GM20431 (cell line): ENCODE measurements around the gene PTK7.
"Not testable (repeated sequence)": the region's sequence is repeated elsewhere in the genome, so short reads cannot be mapped to it uniquely, and the experiment has no call there.

Experiments used
- in situ Hi-C: fragments of 300-500 bp; cut with MseI, MboI; formaldehyde crosslinking; loops from one replicate; pipeline ENCODE4 v1.15.0; 2020; ENCODE audit warnings: low sequenced_read_pairs; ENCODE audit not compliant: unreplicated experiment

Gene PTK7

DNA sequence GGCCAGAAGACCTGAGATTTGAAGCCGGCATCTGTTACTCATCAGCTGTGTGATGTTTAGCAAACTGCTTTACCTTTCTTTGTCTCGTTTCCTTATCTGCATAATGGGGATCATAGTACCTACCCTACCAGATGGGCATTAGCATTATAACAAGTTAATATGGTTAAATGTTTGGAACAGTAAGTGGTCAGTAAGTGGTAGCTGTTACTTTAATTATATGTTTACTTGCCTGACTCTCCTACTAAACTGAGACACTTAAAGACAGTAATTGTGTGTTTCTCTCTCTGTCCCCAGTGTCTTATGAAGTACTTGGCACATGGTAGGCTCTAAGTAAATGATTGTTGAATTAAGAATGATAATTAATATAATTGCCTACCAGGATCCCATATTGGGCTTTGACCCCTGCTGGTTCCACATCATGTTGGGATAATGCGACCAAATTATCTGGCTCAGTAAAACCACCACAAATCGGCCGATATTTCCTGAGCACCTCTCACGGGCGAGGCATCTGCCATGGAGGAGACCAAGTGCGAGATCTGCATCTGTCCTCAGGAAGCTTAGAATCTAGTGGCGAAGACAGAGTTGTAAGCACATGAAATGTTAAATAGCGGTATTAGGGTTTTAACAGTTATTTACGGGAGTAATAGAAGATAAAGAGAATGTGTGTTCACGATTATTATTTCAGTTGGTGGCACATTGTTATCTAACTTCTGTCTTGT lies 31.4 kb downstream of the PTK7 start:
- in situ Hi-C loops = no loop called here

- in situ Hi-C loops = no loop called here
Measured at GRCh38 chr6:43113431-43114260, 37.5 kb downstream of the PTK7 start.

DNA sequence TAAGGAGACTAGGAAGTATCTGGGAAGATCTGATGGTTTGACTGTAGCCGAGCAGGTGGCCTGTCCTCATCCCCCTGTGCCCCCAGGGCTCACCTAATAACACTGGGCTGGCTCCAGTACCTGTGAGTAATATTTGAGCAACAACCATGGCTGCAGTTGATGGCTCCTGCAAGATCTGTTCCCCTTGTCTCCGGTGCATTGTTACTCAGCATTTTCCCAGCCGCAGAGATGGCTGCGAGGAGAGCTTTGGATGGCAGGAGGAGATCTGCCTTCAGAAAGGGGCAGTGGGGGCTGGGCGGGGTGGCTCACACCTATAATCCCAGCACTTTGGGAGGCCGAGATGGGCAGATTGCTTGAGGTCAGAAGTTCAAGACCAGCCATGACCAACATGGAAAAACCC lies 39.3 kb downstream of the PTK7 start:
- in situ Hi-C loops = no loop called here

GRCh38 chr6:43117466-43117865 lies 41.4 kb downstream of the PTK7 start:
- in situ Hi-C loops = not testable (repeated sequence)

GRCh38 chr6:43119482-43119881 lies 43.4 kb downstream of the PTK7 start:
- in situ Hi-C loops = no loop called here

DNA sequence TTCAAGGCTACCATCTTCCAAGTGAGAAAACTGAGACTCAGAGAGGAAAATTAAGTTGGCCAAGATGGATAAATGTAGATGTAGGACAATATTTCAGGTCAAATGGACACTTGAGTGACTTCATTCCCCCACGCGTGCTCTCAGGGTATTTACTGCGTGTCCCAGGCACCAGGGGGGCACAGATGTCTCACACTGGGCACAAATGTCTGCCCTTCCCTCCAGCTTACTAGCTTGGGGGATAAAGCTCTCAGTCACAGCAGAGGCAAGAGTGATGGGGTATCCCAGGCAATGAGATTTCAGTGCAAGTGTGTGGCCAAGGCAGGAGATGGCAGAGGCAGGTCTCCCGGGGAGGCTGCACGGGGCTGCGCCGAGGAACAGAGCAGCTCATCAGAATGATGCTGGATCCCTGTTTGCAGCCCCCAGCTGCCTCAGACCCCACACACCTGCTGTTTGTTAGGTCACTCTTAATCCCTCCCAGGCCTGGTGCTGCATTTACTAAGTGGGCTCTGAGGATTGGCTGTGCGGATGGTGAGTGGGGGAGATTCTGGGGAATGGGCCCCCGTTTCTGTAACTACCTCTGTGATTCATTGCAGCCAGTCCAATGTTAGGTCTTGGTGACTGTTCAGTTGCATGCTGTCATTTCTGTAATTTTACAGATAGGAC lies 44.1 kb downstream of the PTK7 start:
- in situ Hi-C loops = no loop called here

DNA sequence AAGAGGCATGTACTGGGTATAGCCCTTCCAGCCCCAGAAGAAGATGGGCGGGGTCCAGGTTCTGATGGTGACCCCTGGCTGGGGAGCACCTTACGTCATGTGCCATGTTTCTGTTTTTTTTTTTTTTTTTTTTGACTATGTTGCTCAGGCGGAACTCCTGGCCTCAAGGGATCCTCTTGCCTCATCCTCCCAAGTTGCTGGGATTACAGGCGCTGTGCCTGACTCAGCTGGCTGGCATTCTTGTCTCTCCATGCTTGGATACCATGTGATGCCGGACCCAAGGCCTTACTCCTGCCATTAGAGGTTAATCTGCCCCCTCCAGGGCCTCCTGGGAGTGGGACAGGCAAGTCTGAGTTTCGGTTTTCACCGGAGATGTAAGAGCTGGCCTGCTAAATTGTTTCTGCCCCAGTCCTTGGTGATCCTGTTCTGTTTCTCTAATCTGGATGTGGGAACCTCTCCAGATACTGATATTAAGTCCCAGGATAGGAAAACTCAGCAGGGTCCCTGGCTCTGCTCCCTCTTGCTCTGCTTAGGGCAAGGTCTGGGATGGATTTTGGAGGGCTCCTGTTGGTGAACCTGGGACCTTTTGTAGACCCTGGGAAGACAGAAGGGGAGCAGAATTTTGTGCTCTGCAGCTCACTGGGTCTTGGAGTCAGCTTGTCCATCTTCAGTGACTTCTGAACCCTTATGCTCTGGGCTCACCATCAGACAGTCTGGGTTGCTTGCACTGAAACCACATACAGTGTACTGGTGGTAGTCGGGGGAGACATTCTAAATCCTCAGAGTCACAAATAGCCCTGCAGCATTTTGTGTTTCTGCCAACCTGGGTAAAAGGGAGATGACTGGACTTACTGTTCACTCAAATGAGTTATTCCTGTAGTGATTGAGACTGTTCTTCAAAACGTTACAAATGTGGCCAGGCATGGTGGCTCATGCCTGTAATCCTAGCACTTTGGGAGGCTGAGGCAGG lies 45.1 kb downstream of the PTK7 start:
- in situ Hi-C loops = no loop called here

DNA sequence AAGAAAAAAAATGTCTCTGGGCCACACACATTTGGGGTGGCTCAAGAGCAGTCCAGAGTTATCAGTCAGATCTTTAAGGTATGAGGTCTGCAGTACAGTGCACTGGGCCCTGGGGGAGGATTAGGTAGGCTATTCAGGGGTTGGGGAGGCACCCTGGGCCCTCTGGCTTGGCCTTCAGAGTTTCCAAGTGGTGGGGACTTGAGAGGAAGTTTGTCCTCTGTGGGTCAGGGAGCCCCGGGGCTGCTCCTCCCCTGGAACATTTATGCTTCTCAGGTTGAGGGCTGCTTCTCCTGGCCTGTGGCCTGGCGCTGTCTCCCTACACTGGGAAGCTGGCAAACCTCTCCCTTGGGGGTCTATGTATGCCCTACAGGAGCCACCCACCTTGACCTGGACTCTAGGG lies 46.0 kb downstream of the PTK7 start:
- in situ Hi-C loops = no loop called here

- in situ Hi-C loops = no loop called here
Measured at GRCh38 chr6:43123461-43124314, 47.6 kb downstream of the PTK7 start.

GRCh38 chr6:43124481-43124880 lies 48.4 kb downstream of the PTK7 start:
- in situ Hi-C loops = no loop called here

DNA sequence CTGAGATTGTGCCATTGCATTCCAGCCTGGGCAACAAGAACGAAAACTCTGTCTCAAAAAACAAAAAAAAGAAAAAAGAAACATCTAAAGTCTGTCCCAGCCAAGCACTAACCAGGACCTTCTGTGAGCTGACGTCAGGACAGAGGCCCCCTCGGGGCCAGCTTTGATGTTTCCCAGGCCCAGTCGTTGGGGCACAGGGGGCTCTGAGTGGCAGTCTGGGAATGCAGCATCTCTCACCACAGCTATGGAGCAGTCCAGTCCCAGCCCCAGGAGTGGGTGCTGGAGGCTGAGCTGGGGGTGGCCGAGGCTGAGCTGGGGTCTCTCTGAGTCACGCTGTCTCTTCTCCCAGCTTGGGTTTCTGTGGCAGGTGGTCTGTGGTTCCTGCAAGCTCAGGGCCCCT lies 49.0 kb downstream of the PTK7 start:
- in situ Hi-C loops = loop anchor here (25.0 kb wide), 1 partner anchor 213 kb away; the partner anchor contains the start of gene PTCRA

GRCh38 chr6:43125555-43125954 lies 49.4 kb downstream of the PTK7 start:
- in situ Hi-C loops = loop anchor here (25.0 kb wide), 1 partner anchor 213 kb away; the partner anchor contains the start of gene PTCRA

GRCh38 chr6:43127180-43127579 lies 51.1 kb downstream of the PTK7 start:
- in situ Hi-C loops = loop anchor here (25.0 kb wide), 1 partner anchor 215 kb away; the partner anchor contains the start of gene PTCRA

DNA sequence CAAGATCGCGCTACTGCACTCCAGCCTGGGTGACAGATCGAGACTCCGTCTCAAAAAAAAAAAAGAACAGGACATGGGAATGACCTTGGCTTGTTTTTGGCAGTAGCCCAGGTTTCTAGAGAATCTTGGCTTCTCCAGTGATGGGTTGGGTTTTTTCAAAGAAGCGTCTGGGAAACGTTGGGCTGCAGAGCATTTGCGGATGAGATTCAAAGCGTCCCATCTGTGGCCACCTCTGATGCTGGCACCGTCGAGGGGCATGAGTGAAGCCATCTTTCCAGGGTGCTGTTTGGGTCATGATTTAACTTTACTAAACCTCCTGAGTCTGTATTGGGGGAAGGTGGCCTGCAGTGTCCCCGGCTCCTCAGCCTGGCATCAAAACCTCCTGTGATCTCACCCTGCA lies 51.8 kb downstream of the PTK7 start:
- in situ Hi-C loops = loop anchor here (25.0 kb wide), 1 partner anchor 216 kb away; the partner anchor contains the start of gene PTCRA

DNA sequence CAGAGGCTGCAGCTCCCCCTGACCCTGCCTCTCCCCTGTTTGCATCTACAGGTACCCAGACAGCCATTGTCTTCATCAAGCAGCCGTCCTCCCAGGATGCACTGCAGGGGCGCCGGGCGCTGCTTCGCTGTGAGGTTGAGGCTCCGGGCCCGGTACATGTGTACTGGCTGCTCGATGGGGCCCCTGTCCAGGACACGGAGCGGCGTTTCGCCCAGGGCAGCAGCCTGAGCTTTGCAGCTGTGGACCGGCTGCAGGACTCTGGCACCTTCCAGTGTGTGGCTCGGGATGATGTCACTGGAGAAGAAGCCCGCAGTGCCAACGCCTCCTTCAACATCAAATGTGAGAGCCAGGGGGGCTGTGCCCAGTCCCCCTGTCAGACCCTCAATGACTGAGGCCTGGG lies 52.8 kb downstream of the PTK7 start:
- in situ Hi-C loops = loop anchor here (25.0 kb wide), 1 partner anchor 217 kb away; the partner anchor contains the start of gene PTCRA

DNA sequence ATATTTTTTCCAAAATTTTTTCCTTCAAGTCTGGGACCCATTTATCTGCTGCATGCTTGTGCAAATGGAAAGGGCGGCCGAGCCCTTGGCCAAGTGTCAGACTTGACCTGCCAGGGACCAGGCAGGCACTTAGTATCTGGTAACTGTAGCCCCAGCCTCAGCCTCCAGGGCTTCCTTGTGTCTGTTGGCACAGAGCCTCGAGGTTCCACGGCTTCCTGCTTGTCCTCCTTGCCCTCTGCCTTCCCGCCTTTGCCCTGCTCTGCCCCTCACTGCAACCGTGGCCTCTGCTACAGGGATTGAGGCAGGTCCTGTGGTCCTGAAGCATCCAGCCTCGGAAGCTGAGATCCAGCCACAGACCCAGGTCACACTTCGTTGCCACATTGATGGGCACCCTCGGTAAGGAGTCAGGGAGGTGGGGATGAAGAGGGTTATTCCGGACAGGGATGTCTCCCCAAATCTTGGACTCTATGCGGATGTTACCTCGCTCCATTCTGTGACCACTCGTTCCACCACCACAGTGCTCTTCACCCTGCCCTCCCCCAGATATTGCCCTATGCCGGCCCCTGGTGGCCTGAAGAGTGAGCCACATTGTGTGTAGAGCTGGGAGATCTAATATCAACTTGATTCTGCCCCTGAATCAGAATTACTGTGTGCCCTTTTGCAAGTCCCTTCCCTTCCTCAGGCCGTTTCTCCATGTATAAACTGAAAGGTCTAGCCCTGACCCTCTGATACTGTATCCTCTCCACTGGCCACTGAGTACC lies 53.5 kb downstream of the PTK7 start:
- in situ Hi-C loops = loop anchor here (25.0 kb wide), 1 partner anchor 217 kb away; the partner anchor contains the start of gene PTCRA

GRCh38 chr6:43130429-43130828 lies 54.3 kb downstream of the PTK7 start:
- in situ Hi-C loops = loop anchor here (25.0 kb wide), 1 partner anchor 218 kb away; the partner anchor contains the start of gene PTCRA

DNA sequence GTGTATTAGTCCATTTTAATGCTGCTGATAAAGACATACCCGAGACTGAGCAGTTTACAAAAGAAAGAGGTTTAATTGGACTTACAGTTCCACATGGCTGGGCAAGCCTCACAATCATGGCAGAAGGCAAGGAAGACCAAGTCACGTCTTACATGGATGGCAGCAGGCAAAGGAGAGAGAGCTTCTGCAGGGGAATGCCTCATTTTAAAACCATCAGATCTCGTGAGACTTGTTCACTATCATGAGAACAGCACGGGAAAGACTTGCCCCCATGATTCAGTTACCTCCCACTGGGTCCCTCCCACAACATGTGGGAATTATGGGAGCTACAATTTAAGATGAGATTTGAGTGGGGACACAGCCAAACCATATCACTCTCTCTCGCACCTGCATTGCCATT lies 55.3 kb downstream of the PTK7 start:
- in situ Hi-C loops = loop anchor here (25.0 kb wide), 1 partner anchor 219 kb away; the partner anchor contains the start of gene PTCRA
